ENCODE results near the gene TTLL7. TPM values are rescaled to one million over a fixed set of nuclear protein-coding genes. Genes with fewer than 3 reads are reported as not detected.
A peak's percentile ranks its signal among the peaks of the same experiment; 100 is the strongest.

Gene TTLL7
- total RNA-seq, 3 donors from 2014 or later, result 0.05 to 0.57 (median 0.40) TPM

GRCh38 chr1:83856381-83856780, 142.6 kb downstream of the TTLL7 start:
- no peak for ATAC-seq

GRCh38 chr1:83854456-83854855, 144.5 kb downstream of the TTLL7 start:
- no peak overlapping the region for H3K4me3 Mint-ChIP-seq
- no peak for ATAC-seq
- H3K27me3 Mint-ChIP-seq (ENCODE audit: low read depth), result no peaks in the 10 kb centered on the region

More at GRCh38 chr1:83856381-83856780, 142.6 kb downstream of the TTLL7 start:
- Mint-ChIP-seq H3K9me3 (no peaks in the 10 kb centered on the region), H3K36me3 (ENCODE audit: insufficient read depth) (no peaks in the 10 kb centered on the region), H3K4me1 (ENCODE audit: low read depth) (peaks cover 7% of the 10 kb centered on the region), H3K4me3 (no peak overlapping the region), H3K27me3 (ENCODE audit: low read depth) (peaks cover 2% of the 10 kb centered on the region)
- DNase-seq, result no peak

GRCh38 chr1:83850834-83851233, 148.1 kb downstream of the TTLL7 start:
- no peak for DNase-seq
- H3K9me3 Mint-ChIP-seq, result no peaks in the 10 kb centered on the region
- H3K4me1 Mint-ChIP-seq (ENCODE audit: low read depth), result no peaks in the 10 kb centered on the region
- ATAC-seq, result no peak
- H3K27me3 Mint-ChIP-seq (ENCODE audit: low read depth), result no peaks in the 10 kb centered on the region
- peaks cover 1% of the 10 kb centered on the region for H3K36me3 Mint-ChIP-seq (ENCODE audit: insufficient read depth)
- H3K4me3 Mint-ChIP-seq, result no peak overlapping the region

More at GRCh38 chr1:83854456-83854855, 144.5 kb downstream of the TTLL7 start:
- Mint-ChIP-seq H3K36me3 (ENCODE audit: insufficient read depth) (no peaks in the 10 kb centered on the region), H3K4me1 (ENCODE audit: low read depth) (no peaks in the 10 kb centered on the region), H3K9me3 (no peaks in the 10 kb centered on the region)
- no peak for DNase-seq

- Mint-ChIP-seq H3K9me3 (no peaks in the 10 kb centered on the region), H3K36me3 (ENCODE audit: insufficient read depth) (peaks cover 3% of the 10 kb centered on the region), H3K4me3 (no peak overlapping the region), H3K4me1 (ENCODE audit: low read depth) (no peaks in the 10 kb centered on the region), H3K27me3 (ENCODE audit: low read depth) (no peaks in the 10 kb centered on the region)
- ATAC-seq (peak; percentile 51 to 58), DNase-seq (no peak)
These were observed 149.5 kb downstream of the TTLL7 start for GRCh38 chr1:83849191-83850061.

DNA sequence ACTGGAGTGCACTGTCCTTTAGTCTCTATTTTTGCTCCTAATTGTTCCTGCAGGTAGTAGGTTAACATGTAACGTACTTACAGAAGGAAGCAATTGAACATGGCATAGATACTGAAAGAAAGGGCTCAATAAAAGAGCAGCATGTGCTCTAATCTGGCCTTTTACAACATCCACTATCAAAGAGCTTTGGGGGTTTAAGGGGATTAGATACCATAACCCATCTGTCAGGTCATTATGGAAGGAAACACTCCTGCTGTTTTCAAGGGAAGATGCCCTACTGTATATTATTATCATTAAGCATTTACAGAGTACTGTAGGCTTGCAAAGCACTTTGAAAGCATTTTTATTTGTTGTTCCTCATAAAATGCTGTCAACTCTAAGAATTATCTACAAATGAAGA, 152.8 kb downstream of the TTLL7 start:
- no peaks in the 10 kb centered on the region for H3K4me1 Mint-ChIP-seq (ENCODE audit: low read depth)
- H3K4me3 Mint-ChIP-seq, result no peak overlapping the region
- H3K27me3 Mint-ChIP-seq (ENCODE audit: low read depth), result no peaks in the 10 kb centered on the region
- no peaks in the 10 kb centered on the region for H3K9me3 Mint-ChIP-seq
- peaks cover 7% of the 10 kb centered on the region for H3K36me3 Mint-ChIP-seq (ENCODE audit: insufficient read depth)
- DNase-seq, result no peak
- no peak for ATAC-seq

GRCh38 chr1:83845437-83846071, 153.4 kb downstream of the TTLL7 start:
- DNase-seq (no peak), ATAC-seq (no peak)
- no peaks in the 10 kb centered on the region for H3K27me3 Mint-ChIP-seq (ENCODE audit: low read depth)
- H3K36me3 Mint-ChIP-seq (ENCODE audit: insufficient read depth), result peaks cover 7% of the 10 kb centered on the region
- no peaks in the 10 kb centered on the region for H3K9me3 Mint-ChIP-seq
- no peaks in the 10 kb centered on the region for H3K4me1 Mint-ChIP-seq (ENCODE audit: low read depth)
- no peak overlapping the region for H3K4me3 Mint-ChIP-seq

GRCh38 chr1:83844546-83844945, 154.4 kb downstream of the TTLL7 start:
- Mint-ChIP-seq H3K9me3 (no peaks in the 10 kb centered on the region), H3K27me3 (ENCODE audit: low read depth) (no peaks in the 10 kb centered on the region), H3K4me3 (no peak overlapping the region), H3K4me1 (ENCODE audit: low read depth) (no peaks in the 10 kb centered on the region), H3K36me3 (ENCODE audit: insufficient read depth) (peaks cover 7% of the 10 kb centered on the region)
- no peak for DNase-seq
- no peak for ATAC-seq

DNA sequence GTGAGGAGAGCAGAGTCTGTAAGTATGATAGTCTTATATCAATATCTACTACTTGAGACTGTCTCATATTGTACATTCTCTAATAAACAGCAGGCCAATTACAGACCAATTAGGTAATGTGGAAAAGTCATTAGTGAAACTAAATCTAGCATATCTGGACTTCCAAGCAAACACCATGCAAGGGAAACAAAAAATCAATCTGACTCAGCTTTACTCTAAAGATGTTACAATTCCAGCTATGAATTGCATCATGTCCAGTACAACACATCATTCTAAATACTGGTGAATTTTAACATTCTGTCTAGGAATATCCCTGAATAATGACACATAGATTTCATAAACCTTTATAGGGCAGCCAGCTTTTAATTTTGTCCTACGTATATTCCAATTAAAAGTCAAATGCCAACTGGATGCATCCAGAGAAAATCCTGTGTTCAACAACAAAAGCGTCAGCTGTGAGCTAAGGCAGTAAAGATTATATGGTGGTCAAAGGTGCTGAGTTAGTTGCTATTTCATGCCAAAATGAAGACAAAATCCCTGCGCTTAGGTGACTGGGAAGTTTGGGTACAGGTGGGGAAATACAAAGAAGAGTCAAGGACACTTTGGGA, 159.3 kb downstream of the TTLL7 start:
- Mint-ChIP-seq H3K27me3 (ENCODE audit: low read depth) (no peaks in the 10 kb centered on the region), H3K9me3 (no peaks in the 10 kb centered on the region), H3K4me3 (no peak overlapping the region), H3K4me1 (ENCODE audit: low read depth) (no peaks in the 10 kb centered on the region), H3K36me3 (ENCODE audit: insufficient read depth) (peaks cover 5% of the 10 kb centered on the region)
- DNase-seq (no peak), ATAC-seq (no peak)

- Mint-ChIP-seq H3K4me3 (no peak overlapping the region), H3K4me1 (ENCODE audit: low read depth) (no peaks in the 10 kb centered on the region), H3K27me3 (ENCODE audit: low read depth) (no peaks in the 10 kb centered on the region), H3K9me3 (no peaks in the 10 kb centered on the region), H3K36me3 (ENCODE audit: insufficient read depth) (peaks cover 2% of the 10 kb centered on the region)
- DNase-seq, result no peak
- ATAC-seq, result no peak
These were observed 160.4 kb downstream of the TTLL7 start for GRCh38 chr1:83838573-83838972.

DNA sequence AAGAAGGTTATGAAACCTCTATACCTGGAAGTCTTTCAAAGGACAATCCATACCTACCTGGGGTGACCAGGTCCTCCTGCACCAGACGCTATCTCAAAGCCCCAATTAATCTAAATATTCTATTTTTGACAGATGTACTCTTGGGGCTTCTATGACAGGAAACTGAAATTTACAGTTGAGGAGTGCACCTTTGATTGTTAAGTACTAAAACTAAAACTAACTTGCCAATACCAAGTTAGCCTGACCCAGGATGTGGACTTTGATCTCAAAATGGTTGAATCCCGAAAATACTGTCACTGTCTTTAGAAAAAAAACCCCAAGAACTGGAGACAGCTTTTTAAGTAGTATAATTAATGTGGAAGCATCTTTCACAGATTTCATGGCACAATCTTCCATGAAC, 162.4 kb downstream of the TTLL7 start:
- ATAC-seq, result no peak
- H3K27me3 Mint-ChIP-seq (ENCODE audit: low read depth), result no peaks in the 10 kb centered on the region

GRCh38 chr1:83834621-83835264, 164.2 kb downstream of the TTLL7 start:
- ATAC-seq (no peak), DNase-seq (no peak)
- Mint-ChIP-seq H3K4me1 (ENCODE audit: low read depth) (no peaks in the 10 kb centered on the region), H3K36me3 (ENCODE audit: insufficient read depth) (no peaks in the 10 kb centered on the region), H3K4me3 (no peak overlapping the region), H3K9me3 (peaks cover under 1% of the 10 kb centered on the region), H3K27me3 (ENCODE audit: low read depth) (no peaks in the 10 kb centered on the region)

More for the DNA sequence above, 162.4 kb downstream of the TTLL7 start:
- DNase-seq, result no peak
- H3K9me3 Mint-ChIP-seq, result no peaks in the 10 kb centered on the region
- no peak overlapping the region for H3K4me3 Mint-ChIP-seq
- H3K36me3 Mint-ChIP-seq (ENCODE audit: insufficient read depth), result peaks cover under 1% of the 10 kb centered on the region
- no peaks in the 10 kb centered on the region for H3K4me1 Mint-ChIP-seq (ENCODE audit: low read depth)

DNA sequence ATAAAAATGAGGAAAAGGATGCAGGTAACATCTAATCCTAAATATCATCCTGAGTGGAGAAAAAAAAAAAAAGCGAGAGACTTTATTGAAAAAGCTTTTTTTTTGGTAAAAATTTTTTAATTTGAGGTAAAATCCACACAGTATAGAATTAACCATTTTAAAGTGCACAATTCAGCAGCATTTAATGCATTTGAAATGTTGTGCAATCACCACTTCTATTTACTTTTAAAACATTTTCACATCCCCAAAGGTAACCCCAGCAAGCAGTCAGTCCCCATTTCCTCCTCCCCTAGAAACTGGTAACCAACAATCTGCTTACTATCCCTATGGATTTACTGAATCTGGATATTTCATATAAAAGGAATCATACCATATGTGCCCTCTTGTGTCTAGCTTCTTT, 166.7 kb downstream of the TTLL7 start:
- no peak for DNase-seq
- H3K4me1 Mint-ChIP-seq (ENCODE audit: low read depth), result no peaks in the 10 kb centered on the region
- no peak overlapping the region for H3K4me3 Mint-ChIP-seq
- peaks cover 2% of the 10 kb centered on the region for H3K9me3 Mint-ChIP-seq
- ATAC-seq, result no peak
- no peaks in the 10 kb centered on the region for H3K36me3 Mint-ChIP-seq (ENCODE audit: insufficient read depth)
- no peaks in the 10 kb centered on the region for H3K27me3 Mint-ChIP-seq (ENCODE audit: low read depth)

DNA sequence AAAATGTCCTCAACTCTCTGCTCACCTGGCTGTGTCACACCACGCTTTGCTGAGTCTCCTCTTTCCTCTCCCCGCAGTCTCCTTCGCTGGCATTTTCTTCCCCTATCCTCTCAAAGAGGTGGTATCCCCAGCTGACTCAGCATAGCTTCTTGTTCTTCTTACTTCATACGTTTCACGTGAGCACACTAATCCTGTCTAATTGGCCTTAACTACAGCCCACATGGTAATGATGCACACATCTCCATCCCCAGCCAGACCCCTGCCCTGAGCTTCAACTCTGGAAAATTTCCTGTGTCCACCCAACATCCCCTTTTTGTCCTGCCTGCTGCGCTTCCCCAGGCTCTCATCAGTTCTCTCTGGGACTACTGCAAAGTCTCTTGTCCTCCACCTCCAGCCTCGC, 169.8 kb downstream of the TTLL7 start:
- peaks cover 6% of the 10 kb centered on the region for H3K9me3 Mint-ChIP-seq
- no peaks in the 10 kb centered on the region for H3K36me3 Mint-ChIP-seq (ENCODE audit: insufficient read depth)
- no peak overlapping the region for H3K4me3 Mint-ChIP-seq
- H3K4me1 Mint-ChIP-seq (ENCODE audit: low read depth), result no peaks in the 10 kb centered on the region
- ATAC-seq, result no peak
- DNase-seq, result no peak
- H3K27me3 Mint-ChIP-seq (ENCODE audit: low read depth), result no peaks in the 10 kb centered on the region

GRCh38 chr1:83828456-83828855, 170.5 kb downstream of the TTLL7 start:
- DNase-seq (no peak), ATAC-seq (no peak)
- no peaks in the 10 kb centered on the region for H3K27me3 Mint-ChIP-seq (ENCODE audit: low read depth)
- no peaks in the 10 kb centered on the region for H3K36me3 Mint-ChIP-seq (ENCODE audit: insufficient read depth)
- H3K4me3 Mint-ChIP-seq, result no peak overlapping the region
- H3K9me3 Mint-ChIP-seq, result peaks cover 10% of the 10 kb centered on the region
- no peaks in the 10 kb centered on the region for H3K4me1 Mint-ChIP-seq (ENCODE audit: low read depth)
